Muscle layer of duodenum (tissue), 2 donors: ENCODE measurements around the gene SLC10A3.

Experiments
- H3K27ac ChIP-seq: one replicate; pipeline ENCODE4 v1.7.0; 2013; ENCODE audit warnings: mild to moderate bottlenecking, low read length
- H3K27me3 ChIP-seq: one replicate; pipeline ENCODE4 v1.7.0; 2013; ENCODE audit warnings: low read depth, mild to moderate bottlenecking, control low read depth, low read length
- H3K36me3 ChIP-seq, 2 donors: one replicate each; pipeline ENCODE4 v1.7.0; 2013; ENCODE audit warnings: low read length in 2 of 2, control low read depth in 1 of 2, mild to moderate bottlenecking in 1 of 2; ENCODE audit not compliant: insufficient read depth in 2 of 2, control insufficient read depth in 1 of 2
- H3K4me1 ChIP-seq, 2 donors: one replicate each; pipeline ENCODE4 v1.7.0; 2013; ENCODE audit warnings: low read length in 2 of 2, mild to moderate bottlenecking in 2 of 2, control low read depth in 1 of 2, moderate library complexity in 1 of 2; ENCODE audit not compliant: insufficient read depth in 2 of 2, control insufficient read depth in 1 of 2
- H3K4me3 ChIP-seq, 2 donors: one replicate each; pipeline ENCODE4 v1.7.0; 2013; ENCODE audit warnings: low read length in 2 of 2, low read depth in 1 of 2, mild to moderate bottlenecking in 1 of 2
- H3K9me3 ChIP-seq, 2 donors: one replicate each; pipeline ENCODE4 v1.7.0; 2013; ENCODE audit warnings: low read length in 2 of 2, control low read depth in 1 of 2, mild to moderate bottlenecking in 1 of 2; ENCODE audit not compliant: control insufficient read depth in 1 of 2
- donor health status: healthy.

Gene SLC10A3

DNA sequence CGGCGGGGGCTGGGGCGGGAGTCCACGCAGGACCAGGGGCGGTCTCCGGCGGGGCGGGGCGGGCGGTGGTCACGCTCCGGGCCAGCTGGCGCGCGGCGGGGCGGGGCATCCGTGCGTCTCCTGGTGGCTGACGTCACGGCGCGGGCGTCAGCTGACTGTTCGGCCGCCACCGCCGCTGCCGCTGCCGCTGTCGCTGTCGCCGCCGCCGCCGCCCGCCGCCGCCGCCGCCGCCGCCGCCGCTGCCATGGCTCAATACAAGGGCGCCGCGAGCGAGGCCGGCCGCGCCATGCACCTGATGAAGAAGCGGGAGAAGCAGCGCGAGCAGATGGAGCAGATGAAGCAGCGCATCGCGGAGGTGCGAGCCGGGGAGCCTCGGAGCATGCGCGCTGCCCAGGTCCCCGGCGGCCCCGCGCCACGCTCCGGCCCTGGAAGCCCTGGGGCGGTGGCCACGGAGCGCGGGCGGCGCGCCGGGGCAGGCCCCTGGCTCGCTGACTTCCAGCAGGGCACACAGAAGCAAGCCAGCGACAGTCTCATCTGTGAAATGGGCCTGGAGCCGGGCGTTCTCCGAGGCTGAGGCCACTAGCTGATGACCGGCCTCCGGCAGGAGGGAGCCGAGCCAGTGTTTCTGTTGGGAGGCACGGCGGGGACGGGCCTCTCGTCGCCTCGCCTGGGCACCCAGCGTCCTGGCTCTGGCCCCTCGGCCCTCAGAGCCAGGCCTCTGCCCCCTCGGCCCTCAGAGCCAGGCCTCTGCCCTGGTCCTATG, 46.3 kb downstream of the SLC10A3 start, which contains the start of gene FAM50A:
TSS of gene FAM50A (plus strand) at position 150 of the 763 bp plus-strand sequence. CDS start at position 245, 95 bp downstream.
- peak within 1 kb of the TSS; percentile 57 to 63 for H3K4me3 ChIP-seq
- H3K27me3 ChIP-seq = no peaks in the 10 kb centered on the region
- no peak within 1 kb of the TSS for H3K27ac ChIP-seq
- H3K36me3 ChIP-seq = peaks cover 0 to 38% of the 10 kb centered on the region in 2 donors
- peaks cover 0 to 20% of the 10 kb centered on the region in 2 donors for H3K4me1 ChIP-seq
- no peaks in the 10 kb centered on the region for H3K9me3 ChIP-seq

DNA sequence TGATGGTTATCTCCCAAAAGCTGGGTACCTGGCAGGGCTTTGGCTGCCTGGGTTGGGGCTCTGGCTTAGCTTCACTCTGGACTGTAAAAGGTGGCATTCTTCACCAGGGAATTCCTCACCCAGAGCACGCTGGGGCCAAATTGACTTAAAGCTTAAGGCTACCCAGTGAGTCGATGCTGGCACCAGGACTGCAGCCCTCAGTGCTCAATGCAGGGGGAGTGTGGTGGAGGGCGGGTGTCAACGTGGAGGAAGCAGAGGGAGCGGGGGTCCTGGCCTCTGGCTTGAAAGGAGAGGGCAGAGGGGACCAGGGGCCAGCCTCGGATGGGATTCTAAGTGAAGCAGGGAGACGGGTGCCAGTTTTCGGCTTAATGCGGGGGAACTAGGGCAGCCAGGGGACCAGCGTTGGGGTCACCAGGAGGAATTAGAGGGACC, 46.9 kb downstream of the SLC10A3 start:
- Histone ChIP-seq H3K27ac (no peak overlapping the region), H3K36me3 (peaks cover 0 to 32% of the 10 kb centered on the region in 2 donors), H3K4me3 (no peak overlapping the region), H3K27me3 (no peaks in the 10 kb centered on the region), H3K4me1 (peaks cover 0 to 27% of the 10 kb centered on the region in 2 donors), H3K9me3 (no peaks in the 10 kb centered on the region)

DNA sequence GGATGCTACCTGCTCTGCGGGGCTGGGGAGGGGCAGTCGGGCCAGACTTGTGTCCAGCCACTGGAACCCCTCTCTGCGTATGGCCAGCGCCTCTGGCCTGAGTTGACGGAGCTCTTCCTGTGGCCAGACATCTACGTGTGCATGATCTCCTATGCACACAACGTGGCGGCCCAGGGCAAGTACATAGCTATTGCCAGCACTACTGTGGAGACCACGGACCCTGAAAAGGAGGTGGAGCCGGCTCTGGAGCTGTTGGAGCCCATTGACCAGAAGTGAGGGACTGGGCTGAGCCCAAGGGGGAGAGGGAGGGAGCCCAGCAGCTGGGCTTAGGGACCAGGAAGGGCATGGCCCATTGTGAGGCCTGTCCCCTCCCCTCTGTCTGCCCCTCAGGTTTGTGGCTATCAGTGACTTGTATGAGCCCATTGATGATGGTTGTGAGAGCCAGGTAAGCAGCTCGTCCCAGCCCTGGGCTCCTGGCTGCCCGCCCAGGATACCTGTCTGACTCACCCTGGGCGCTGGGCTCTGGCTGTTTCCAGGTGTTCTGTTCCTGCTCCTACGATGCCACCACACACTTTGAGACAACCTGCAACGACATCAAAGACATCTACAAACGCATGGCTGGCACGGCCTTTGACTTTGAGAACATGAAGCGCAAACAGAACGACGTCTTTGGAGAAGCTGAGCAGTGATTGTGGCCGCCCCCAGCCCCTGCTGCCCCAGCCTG, 48.3 kb downstream of the SLC10A3 start:
- Histone ChIP-seq H3K9me3 (no peaks in the 10 kb centered on the region), H3K36me3 (peaks cover 0 to 28% of the 10 kb centered on the region in 2 donors), H3K4me1 (peaks cover 2 to 31% of the 10 kb centered on the region in 2 donors), H3K27me3 (no peaks in the 10 kb centered on the region), H3K4me3 (no peak overlapping the region), H3K27ac (no peak overlapping the region)

- no peak overlapping the region for H3K27ac ChIP-seq
- H3K36me3 ChIP-seq = peaks cover 0 to 24% of the 10 kb centered on the region in 2 donors
These were observed 48.9 kb downstream of the SLC10A3 start for GRCh38 chrX:154441564-154441963.

DNA sequence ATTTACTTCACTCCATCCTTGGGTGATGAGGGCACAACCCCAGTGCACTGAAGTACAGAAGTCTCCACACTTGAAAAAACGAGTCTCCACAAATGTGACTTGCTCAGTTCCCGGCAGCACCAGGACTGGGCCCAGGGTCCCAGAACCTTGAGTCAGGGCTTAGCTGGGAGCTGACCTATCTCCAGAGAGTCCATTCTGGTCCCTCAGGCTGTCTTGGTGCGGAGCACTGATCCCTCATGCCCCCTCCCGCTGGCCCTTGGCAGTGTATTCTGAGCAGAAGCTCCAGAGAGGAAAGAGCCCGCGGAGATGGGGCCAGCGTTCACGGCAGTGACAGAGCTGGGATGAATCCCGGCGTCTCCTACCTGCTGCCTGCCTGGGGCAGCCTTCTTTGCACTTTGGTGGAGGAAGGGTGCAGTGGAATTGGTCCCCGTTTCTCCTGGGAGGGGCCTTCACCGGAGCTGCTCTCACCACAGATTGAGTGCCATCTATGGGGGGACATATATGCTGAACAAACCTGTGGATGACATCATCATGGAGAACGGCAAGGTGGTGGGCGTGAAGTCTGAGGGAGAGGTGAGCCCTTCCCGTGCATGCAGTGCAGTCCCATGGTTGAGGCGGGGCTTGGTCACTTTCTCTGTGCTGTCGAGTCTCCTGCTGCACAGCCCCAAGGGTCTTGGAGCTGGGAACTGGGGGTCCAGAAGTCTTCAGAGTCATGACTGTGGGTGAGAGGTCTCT, 49.6 kb downstream of the SLC10A3 start:
- peaks cover 2 to 33% of the 10 kb centered on the region in 2 donors for H3K4me1 ChIP-seq

More at GRCh38 chrX:154441564-154441963, 48.9 kb downstream of the SLC10A3 start:
- no peak overlapping the region for H3K4me3 ChIP-seq
- H3K27me3 ChIP-seq = no peaks in the 10 kb centered on the region
- no peaks in the 10 kb centered on the region for H3K9me3 ChIP-seq
- peaks cover 2 to 31% of the 10 kb centered on the region in 2 donors for H3K4me1 ChIP-seq

GRCh38 chrX:154439841-154440240, 50.6 kb downstream of the SLC10A3 start:
- peaks cover 2 to 23% of the 10 kb centered on the region in 2 donors for H3K4me1 ChIP-seq
- H3K36me3 ChIP-seq = peaks cover 0 to 24% of the 10 kb centered on the region in 2 donors
- H3K27ac ChIP-seq = no peak overlapping the region
- H3K27me3 ChIP-seq = no peaks in the 10 kb centered on the region
- no peaks in the 10 kb centered on the region for H3K9me3 ChIP-seq
- no peak overlapping the region for H3K4me3 ChIP-seq

More for the DNA sequence above, 49.6 kb downstream of the SLC10A3 start:
- Histone ChIP-seq H3K4me3 (no peak overlapping the region), H3K27ac (no peak overlapping the region), H3K27me3 (no peaks in the 10 kb centered on the region), H3K36me3 (peaks cover 0 to 24% of the 10 kb centered on the region in 2 donors), H3K9me3 (no peaks in the 10 kb centered on the region)

GRCh38 chrX:154437971-154438893, 52.2 kb downstream of the SLC10A3 start:
- Histone ChIP-seq H3K27me3 (no peaks in the 10 kb centered on the region), H3K9me3 (no peaks in the 10 kb centered on the region), H3K36me3 (peaks cover 5 to 32% of the 10 kb centered on the region in 2 donors), H3K4me1 (peaks cover 2 to 16% of the 10 kb centered on the region in 2 donors), H3K4me3 (peak overlapping the region; percentile 68 to 69), H3K27ac (no peak overlapping the region)
